ENCODE data around the gene ANKRD23. TPM values are rescaled to one million over a fixed set of nuclear protein-coding genes. Genes with fewer than 3 reads are reported as not detected.

The ANKRD23 gene
- total RNA-seq, 1 donor from 2014 or later = 5.7 TPM

- peak overlapping the region; percentile 71 for H3K4me3 Mint-ChIP-seq (ENCODE audit: unreplicated experiment)
- H3K27me3 Mint-ChIP-seq (ENCODE audit: unreplicated experiment) = no peaks in the 10 kb centered on the region
- H3K9me3 Mint-ChIP-seq (ENCODE audit: unreplicated experiment) = no peaks in the 10 kb centered on the region
- peaks cover 29% of the 10 kb centered on the region for H3K4me1 Mint-ChIP-seq (ENCODE audit: unreplicated experiment)
- TF ChIP-seq, protein P1, sequence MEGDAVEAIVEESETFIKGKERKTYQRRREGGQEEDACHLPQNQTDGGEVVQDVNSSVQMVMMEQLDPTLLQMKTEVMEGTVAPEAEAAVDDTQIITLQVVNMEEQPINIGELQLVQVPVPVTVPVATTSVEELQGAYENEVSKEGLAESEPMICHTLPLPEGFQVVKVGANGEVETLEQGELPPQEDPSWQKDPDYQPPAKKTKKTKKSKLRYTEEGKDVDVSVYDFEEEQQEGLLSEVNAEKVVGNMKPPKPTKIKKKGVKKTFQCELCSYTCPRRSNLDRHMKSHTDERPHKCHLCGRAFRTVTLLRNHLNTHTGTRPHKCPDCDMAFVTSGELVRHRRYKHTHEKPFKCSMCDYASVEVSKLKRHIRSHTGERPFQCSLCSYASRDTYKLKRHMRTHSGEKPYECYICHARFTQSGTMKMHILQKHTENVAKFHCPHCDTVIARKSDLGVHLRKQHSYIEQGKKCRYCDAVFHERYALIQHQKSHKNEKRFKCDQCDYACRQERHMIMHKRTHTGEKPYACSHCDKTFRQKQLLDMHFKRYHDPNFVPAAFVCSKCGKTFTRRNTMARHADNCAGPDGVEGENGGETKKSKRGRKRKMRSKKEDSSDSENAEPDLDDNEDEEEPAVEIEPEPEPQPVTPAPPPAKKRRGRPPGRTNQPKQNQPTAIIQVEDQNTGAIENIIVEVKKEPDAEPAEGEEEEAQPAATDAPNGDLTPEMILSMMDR (IDR thresholded peaks at IDR 0.05) = no peak
- H3K36me3 Mint-ChIP-seq (ENCODE audit: unreplicated experiment) = peaks cover 18% of the 10 kb centered on the region
- no peak for DNase-seq (ENCODE audit: extremely low spot score, unreplicated experiment)
- H3K27ac Mint-ChIP-seq (ENCODE audit: unreplicated experiment) = no peak overlapping the region
Measured at GRCh38 chr2:96816836-96817702, 26.8 kb downstream of the ANKRD23 start.

DNA sequence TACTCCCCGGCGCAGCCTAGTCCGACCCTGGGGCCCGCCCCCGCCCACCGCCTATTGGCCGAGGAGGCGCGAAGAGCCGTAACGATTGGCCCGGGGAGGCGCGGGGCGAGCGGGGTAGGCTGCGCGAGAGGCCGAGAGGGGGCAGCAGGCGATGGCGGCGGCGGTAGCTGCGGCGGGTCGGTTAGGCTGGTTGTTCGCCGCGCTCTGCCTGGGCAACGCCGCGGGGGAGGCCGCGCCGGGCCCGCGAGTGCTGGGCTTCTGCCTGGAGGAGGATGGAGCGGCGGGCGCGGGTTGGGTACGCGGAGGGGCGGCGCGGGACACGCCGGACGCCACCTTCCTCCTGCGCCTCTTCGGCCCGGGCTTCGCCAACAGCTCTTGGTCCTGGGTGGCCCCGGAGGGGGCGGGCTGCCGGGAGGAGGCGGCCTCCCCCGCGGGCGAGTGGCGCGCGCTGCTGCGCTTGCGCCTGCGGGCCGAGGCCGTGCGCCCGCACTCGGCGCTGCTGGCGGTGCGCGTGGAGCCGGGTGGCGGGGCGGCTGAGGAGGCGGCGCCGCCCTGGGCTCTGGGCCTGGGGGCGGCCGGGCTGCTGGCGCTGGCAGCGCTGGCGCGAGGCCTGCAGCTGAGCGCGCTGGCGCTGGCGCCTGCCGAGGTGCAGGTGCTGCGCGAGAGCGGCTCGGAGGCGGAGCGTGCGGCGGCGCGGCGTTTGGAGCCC is 27.5 kb downstream of the ANKRD23 start, which contains the start of gene CNNM3:
CNNM3 (plus strand) TSS at position 142 of the 709 bp plus-strand sequence; CDS start at position 152, 10 bp downstream.
- TF ChIP-seq, protein P1 (IDR thresholded peaks at IDR 0.05) = peak; percentile 81
- Mint-ChIP-seq H3K9me3 (ENCODE audit: unreplicated experiment) (no peaks in the 10 kb centered on the region), H3K27me3 (ENCODE audit: unreplicated experiment) (no peaks in the 10 kb centered on the region), H3K4me1 (ENCODE audit: unreplicated experiment) (peaks cover 29% of the 10 kb centered on the region), H3K4me3 (ENCODE audit: unreplicated experiment) (peak within 1 kb of the TSS; percentile 85), H3K36me3 (ENCODE audit: unreplicated experiment) (peaks cover 17% of the 10 kb centered on the region), H3K27ac (ENCODE audit: unreplicated experiment) (peak within 1 kb of the TSS; percentile 88)
- DNase-seq (ENCODE audit: extremely low spot score, unreplicated experiment) = peak; percentile 98

DNA sequence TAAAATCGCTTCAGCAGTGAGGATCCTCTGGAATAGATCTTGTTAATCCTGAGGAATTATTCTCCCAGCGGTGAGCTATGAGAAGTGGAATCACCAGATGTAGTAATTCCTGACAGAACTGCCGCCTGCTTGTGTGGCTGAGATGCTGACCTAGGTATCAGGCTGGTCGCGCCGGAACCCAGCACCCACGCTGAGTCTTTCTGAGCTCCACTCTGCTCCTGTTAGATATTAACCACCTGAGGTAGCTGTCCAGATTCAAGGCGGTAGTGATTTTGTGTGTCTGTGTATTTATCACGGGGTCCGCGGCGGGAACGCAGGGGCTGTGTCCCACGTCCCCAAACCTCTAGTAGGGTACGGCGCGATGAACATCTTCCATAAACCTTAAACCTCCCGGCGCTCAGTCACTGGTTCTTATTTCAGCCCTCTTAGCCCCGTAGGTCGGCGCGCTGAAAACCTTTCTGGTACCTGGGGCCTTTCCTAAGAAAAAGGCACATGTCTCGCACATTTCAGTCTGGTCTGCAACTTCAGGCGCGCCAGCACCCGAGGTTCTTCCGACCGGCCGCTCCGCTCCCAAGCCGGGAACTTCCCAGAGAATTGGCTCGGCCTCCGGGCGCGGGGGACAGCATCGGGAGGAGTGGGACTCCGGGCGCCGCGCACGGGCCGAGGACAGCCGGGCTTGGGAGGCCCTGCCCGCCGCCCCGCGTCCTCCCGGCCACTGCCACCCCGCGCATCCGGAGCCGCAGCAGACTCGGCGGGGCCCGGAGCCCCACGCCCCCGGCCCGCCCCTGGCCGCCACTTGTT is 28.3 kb downstream of the ANKRD23 start:
- peak overlapping the region; percentile 85 for H3K4me3 Mint-ChIP-seq (ENCODE audit: unreplicated experiment)
- peak overlapping the region; percentile 88 for H3K27ac Mint-ChIP-seq (ENCODE audit: unreplicated experiment)
- no peaks in the 10 kb centered on the region for H3K27me3 Mint-ChIP-seq (ENCODE audit: unreplicated experiment)
- H3K36me3 Mint-ChIP-seq (ENCODE audit: unreplicated experiment) = peaks cover 14% of the 10 kb centered on the region
- DNase-seq (ENCODE audit: extremely low spot score, unreplicated experiment) = no peak
- TF ChIP-seq, protein P1 (IDR thresholded peaks at IDR 0.05) = no peak
- H3K9me3 Mint-ChIP-seq (ENCODE audit: unreplicated experiment) = no peaks in the 10 kb centered on the region
- H3K4me1 Mint-ChIP-seq (ENCODE audit: unreplicated experiment) = peaks cover 29% of the 10 kb centered on the region

- no peak for DNase-seq (ENCODE audit: extremely low spot score, unreplicated experiment)
- Mint-ChIP-seq H3K4me3 (ENCODE audit: unreplicated experiment) (no peak overlapping the region), H3K9me3 (ENCODE audit: unreplicated experiment) (no peaks in the 10 kb centered on the region), H3K36me3 (ENCODE audit: unreplicated experiment) (no peaks in the 10 kb centered on the region), H3K4me1 (ENCODE audit: unreplicated experiment) (peaks cover 22% of the 10 kb centered on the region), H3K27ac (ENCODE audit: unreplicated experiment) (no peak overlapping the region), H3K27me3 (ENCODE audit: unreplicated experiment) (no peaks in the 10 kb centered on the region)
- TF ChIP-seq, protein P1 (IDR thresholded peaks at IDR 0.05) = no peak
Measured at GRCh38 chr2:96813656-96814055, 30.2 kb downstream of the ANKRD23 start.
